Neutrophil (primary cell): ENCODE data around the gene ALPI.
"Not testable (repeated sequence)": the region's sequence is repeated elsewhere in the genome, so short reads cannot be mapped to it uniquely, and the experiment has no call there.

Experiments used
- H3K27ac ChIP-seq: fragments of 200-600 bp; sonication (generic); 2 replicates; pipeline ENCODE4 v1.5.1; 2016; ENCODE audit warnings: mild to moderate bottlenecking, moderate library complexity
- H3K27me3 ChIP-seq: fragments of 200-600 bp; sonication (generic); 2 replicates; pipeline ENCODE4 v1.6.0; 2016; ENCODE audit warnings: mild to moderate bottlenecking
- H3K36me3 ChIP-seq: fragments of 200-600 bp; sonication (generic); 2 replicates; pipeline ENCODE4 v1.5.1; 2017
- H3K4me1 ChIP-seq, 2 experiments: fragments of 200-600 bp in 1 of 2; sonication (generic) in 1 of 2; 1 replicate in 1 of 2; 2 replicates in 1 of 2; pipeline versions ENCODE4 v1.5.1 to v1.6.1; 2013 to 2016; ENCODE audit warnings: low read depth in 1 of 2, low read length in 1 of 2, mild to moderate bottlenecking in 1 of 2, moderate library complexity in 1 of 2; ENCODE audit not compliant: control insufficient read depth in 1 of 2, insufficient read depth in 1 of 2
- H3K4me3 ChIP-seq, 2 experiments: fragments of 200-600 bp in 1 of 2; sonication (generic) in 1 of 2; 1 replicate in 1 of 2; 2 replicates in 1 of 2; pipeline ENCODE4 v1.5.1; 2013 to 2016; ENCODE audit warnings: low read depth in 1 of 2, low read length in 1 of 2, mild to moderate bottlenecking in 1 of 2, moderate library complexity in 1 of 2
- H3K9me3 ChIP-seq: fragments of 200-600 bp; sonication (generic); 2 replicates; pipeline ENCODE4 v1.5.1; 2016
- TF ChIP-seq, protein P1 (sequence below): fragments of 200-600 bp; sonication (generic); IDR thresholded peaks from 2 replicates; pipeline ENCODE4 v1.5.1; 2016; ENCODE audit warnings: antibody characterized with exemption

The ALPI gene

DNA sequence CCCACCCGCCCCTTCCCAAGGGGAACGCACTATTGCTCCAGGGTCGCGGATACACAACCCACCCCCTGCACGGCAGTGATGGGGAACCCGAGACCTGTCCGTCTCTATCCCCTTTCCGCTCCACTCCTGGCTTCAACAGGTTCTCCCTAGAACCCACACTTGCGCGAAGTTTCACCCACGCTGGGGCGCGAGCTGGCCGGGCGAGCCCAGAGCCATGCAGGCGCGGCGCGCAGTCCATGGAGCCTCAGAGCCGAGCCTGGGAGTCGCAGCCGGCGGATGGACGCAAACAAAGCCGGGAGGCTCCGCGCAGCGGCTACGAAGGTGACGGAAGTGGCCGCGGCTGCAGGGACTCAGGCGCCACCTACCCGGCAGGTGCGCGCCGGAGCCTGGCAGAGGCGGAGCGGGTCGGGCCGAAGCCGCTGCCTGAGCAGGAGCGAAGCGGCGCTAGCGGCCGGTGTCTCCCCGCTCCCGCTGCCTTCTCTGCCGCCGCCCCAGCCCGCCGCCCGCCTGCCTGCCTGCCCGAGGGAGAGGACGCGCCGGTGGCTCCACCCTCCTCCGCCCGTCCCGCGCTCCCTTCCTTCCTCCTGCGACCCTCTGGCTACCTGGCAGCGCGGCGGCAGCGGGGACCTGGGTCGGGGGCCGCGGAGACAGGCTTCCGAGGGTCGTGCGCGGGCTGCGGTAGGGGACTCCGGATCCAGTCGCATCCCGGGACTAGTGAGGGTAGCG lies 35.3 kb upstream of the ALPI start:
- Histone ChIP-seq H3K27me3 (peaks cover 94% of the 10 kb centered on the region), H3K9me3 (peaks cover 7% of the 10 kb centered on the region), H3K27ac (no peak overlapping the region), H3K4me1 (no peaks in the 10 kb centered on the region), H3K36me3 (no peaks in the 10 kb centered on the region), H3K4me3 (no peak overlapping the region)
- TF ChIP-seq, protein P1, sequence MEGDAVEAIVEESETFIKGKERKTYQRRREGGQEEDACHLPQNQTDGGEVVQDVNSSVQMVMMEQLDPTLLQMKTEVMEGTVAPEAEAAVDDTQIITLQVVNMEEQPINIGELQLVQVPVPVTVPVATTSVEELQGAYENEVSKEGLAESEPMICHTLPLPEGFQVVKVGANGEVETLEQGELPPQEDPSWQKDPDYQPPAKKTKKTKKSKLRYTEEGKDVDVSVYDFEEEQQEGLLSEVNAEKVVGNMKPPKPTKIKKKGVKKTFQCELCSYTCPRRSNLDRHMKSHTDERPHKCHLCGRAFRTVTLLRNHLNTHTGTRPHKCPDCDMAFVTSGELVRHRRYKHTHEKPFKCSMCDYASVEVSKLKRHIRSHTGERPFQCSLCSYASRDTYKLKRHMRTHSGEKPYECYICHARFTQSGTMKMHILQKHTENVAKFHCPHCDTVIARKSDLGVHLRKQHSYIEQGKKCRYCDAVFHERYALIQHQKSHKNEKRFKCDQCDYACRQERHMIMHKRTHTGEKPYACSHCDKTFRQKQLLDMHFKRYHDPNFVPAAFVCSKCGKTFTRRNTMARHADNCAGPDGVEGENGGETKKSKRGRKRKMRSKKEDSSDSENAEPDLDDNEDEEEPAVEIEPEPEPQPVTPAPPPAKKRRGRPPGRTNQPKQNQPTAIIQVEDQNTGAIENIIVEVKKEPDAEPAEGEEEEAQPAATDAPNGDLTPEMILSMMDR: no peak

DNA sequence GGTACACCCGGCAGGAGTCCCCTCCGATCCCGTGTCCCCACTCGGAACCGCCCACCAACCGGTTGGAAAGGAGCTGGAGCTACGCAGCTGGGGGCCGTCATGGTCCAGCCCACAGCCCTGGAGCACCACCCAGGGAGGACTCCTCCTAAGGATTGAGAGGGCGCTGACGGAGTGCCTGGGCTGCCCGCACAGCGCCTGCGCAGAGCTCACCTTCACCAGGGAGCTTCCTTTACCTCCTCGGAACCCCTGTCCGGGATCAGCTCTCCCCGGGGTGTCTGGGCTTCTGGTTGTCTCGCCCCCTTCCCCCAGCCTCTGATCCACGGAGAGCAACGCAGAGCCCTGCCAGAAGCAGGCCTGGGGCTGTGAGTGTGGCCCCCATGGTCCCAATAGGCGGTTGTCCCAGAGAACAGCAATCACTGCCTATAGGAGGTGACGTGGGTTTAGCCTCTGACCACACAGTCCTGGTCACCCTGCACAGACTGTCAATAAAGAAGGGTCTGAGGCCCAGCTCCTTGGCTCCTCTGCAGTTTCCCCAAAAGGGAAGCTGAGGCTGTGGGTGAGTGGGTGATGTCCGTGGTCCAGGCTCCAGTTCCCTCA lies 34.7 kb upstream of the ALPI start:
- TF ChIP-seq, protein P1: no peak
- H3K4me1 ChIP-seq: no peaks in the 10 kb centered on the region
- no peak overlapping the region for H3K4me3 ChIP-seq
- H3K9me3 ChIP-seq: peaks cover 7% of the 10 kb centered on the region
- peaks cover 93% of the 10 kb centered on the region for H3K27me3 ChIP-seq
- H3K36me3 ChIP-seq: no peaks in the 10 kb centered on the region
- no peak overlapping the region for H3K27ac ChIP-seq

DNA sequence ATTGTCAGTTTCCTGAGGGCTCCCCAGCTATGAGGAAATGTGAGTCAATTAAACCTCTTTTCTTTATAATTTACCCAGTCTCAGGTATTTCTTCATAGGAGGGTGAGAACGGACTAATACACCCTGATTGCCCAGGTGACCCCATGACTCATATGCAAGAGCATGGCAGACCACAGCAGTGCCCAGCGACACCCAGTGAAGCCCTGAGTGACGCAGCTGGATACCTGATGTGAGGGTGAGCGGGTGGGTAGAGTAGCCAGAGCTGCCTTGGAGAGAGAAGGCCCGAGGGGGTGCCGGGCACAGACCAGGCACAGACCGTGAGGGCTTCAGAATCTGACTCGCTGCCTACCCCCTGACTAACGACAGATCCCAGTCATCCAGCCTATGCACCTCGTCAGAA lies 33.9 kb upstream of the ALPI start:
- Histone ChIP-seq H3K4me3 (no peak overlapping the region), H3K9me3 (peaks cover 7% of the 10 kb centered on the region), H3K27ac (no peak overlapping the region), H3K36me3 (no peaks in the 10 kb centered on the region), H3K4me1 (no peaks in the 10 kb centered on the region), H3K27me3 (peaks cover 90% of the 10 kb centered on the region)
- TF ChIP-seq, protein P1: no peak

DNA sequence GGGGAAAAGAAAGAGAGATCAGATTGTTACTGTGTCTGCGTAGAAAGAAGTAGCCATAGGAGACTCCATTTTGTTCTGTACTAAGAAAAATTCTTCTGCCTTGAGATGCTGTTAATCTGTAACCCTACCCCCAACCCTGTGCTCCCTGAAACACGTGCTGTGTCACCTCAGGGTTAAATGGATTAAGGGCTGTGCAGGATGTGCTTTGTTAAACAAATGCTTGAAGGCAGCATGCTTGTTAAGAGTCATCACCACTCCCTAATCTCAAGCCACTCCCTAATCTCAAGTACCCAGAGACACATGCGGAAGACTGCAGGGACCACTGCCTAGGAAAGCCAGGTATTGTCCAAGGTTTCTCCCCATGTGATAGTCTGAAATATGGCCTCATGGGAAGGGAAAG lies 33.0 kb upstream of the ALPI start:
- not testable (repeated sequence) for H3K9me3 ChIP-seq, H3K4me3 ChIP-seq, H3K36me3 ChIP-seq, H3K27ac ChIP-seq, H3K4me1 ChIP-seq
- H3K27me3 ChIP-seq: peaks cover 81% of the 10 kb centered on the region

DNA sequence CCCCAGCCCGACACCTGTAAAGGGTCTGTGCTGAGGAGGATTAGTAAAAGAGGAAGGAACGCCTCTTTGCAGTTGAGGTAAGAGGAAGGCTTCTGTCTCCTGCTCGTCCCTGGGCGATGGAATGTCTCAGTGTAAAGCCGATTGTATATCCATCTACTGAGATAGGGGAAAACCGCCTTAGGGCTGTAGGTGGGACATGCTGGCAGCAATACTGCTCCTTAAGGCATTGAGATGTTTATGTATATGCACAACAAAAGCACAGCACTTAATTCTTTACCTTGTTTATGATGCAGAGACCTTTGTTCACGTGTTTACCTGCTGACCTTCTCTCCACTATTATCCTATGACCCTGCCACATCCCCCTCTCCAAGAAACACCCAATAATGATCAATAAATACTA lies 32.5 kb upstream of the ALPI start:
- H3K36me3 ChIP-seq: not testable (repeated sequence)
- peaks cover 77% of the 10 kb centered on the region for H3K27me3 ChIP-seq

DNA sequence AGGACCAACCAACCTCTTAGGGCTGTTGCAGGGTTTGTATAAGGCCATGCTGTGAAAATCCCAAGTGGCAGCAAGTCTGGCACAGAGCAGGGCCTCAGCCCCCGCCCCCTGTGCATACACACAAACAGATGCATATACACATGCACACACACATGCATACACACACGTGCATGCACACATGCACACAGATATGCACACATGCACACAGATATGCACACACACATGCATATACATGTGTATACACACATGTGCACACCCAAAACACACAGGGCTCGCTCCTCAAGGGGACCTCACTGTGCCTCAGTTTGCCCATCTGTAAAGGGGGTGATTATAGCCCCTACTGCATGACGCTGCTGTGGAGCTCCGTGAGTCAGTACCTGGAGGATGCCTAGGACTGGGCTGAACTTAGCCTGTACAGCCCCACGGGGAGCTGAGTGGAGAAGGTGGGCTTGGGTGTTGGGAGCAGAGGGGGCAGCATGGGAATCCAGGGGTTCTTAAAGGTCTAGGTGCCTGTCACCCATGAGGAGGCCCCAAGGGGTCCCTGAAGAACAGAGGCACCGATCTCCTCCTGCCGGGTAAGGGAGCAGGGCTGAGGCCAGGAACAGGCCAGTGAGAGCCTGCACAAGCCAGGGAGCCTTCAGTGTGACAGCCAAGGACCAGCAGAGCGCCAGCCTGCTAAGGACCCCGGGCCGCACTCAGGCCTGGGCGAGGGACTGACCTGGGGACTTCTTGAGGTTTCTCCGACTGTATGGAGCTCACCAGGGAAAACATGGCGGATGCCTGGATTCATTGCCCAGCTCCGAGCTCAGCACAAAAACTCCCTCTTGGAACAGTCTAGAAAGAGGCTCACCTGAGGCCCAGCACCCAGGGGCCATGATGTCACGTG lies 24.0 kb upstream of the ALPI start:
- TF ChIP-seq, protein P1: no peak
- H3K36me3 ChIP-seq: no peaks in the 10 kb centered on the region
- H3K9me3 ChIP-seq: no peaks in the 10 kb centered on the region
- peaks cover 4% of the 10 kb centered on the region for H3K27me3 ChIP-seq
- no peak overlapping the region for H3K27ac ChIP-seq
- H3K4me1 ChIP-seq: no peaks in the 10 kb centered on the region
- H3K4me3 ChIP-seq: no peak overlapping the region

More for the DNA sequence above, 32.5 kb upstream of the ALPI start:
- H3K4me1 ChIP-seq, H3K27ac ChIP-seq, H3K4me3 ChIP-seq, H3K9me3 ChIP-seq: not testable (repeated sequence)
